Activated B cell treated with CpG ODN at 0.5 μM for 24 hours (primary cell): ENCODE measurements around the gene BMP2K. TPM values are rescaled to one million over a fixed set of nuclear protein-coding genes. Genes with fewer than 3 reads are reported as not detected.
A peak's percentile ranks its signal among the peaks of the same experiment; 100 is the strongest.

ENCODE experiments used
- ATAC-seq: fragments of 200-7000 bp; cut with Tn5 transposase; one replicate; pipeline ENCODE4 v1.10.0; 2021; ENCODE audit warnings: low read depth, mild to moderate bottlenecking, moderate library complexity
- CTCF ChIA-PET: fragments of 350-600 bp; sonication (Branson Sonifier 250); formaldehyde crosslinking; loops from one replicate; lab custom pipeline; 2021; ENCODE audit warnings: antibody characterized with exemption; lab: Charles Lee
- POLR2A ChIA-PET: fragments of 350-600 bp; sonication (Branson Sonifier 250); formaldehyde crosslinking; loops from one replicate; lab custom pipeline; 2021; ENCODE audit warnings: antibody characterized with exemption; lab: Charles Lee
- DNase-seq: peaks from one replicate; pipeline ENCODE4 v3.0.0; 2022
- H3K27ac Mint-ChIP-seq: one replicate; pipeline ENCODE4 v1.8.0; 2020; ENCODE audit warnings: mixed read lengths
- H3K27me3 Mint-ChIP-seq: one replicate; pipeline ENCODE4 v1.8.0; 2021; ENCODE audit warnings: mixed read lengths
- H3K36me3 Mint-ChIP-seq: one replicate; pipeline ENCODE4 v1.8.0; 2021; ENCODE audit warnings: low read depth, mixed read lengths
- H3K4me1 Mint-ChIP-seq: one replicate; pipeline ENCODE4 v1.8.0; 2021; ENCODE audit warnings: mixed read lengths
- H3K4me3 Mint-ChIP-seq: one replicate; pipeline ENCODE4 v1.8.0; 2020; ENCODE audit warnings: mild to moderate bottlenecking, mixed read lengths
- H3K9me3 Mint-ChIP-seq: one replicate; pipeline ENCODE4 v1.8.0; 2020; ENCODE audit warnings: mixed read lengths
- intact Hi-C: fragments of 100-400 bp; cut with micrococcal nuclease; formaldehyde crosslinking; loops from one replicate; pipeline ENCODE4 v1.15.1; 2024
- total RNA-seq: library from RNA; stranded (reverse); gene quantifications from 2 replicates; pipeline ENCODE4 v1.2.3, GENCODE V29; 2022
- TF ChIP-seq, protein P1 (sequence below): fragments of 200-600 bp; IDR thresholded peaks from one replicate; pipeline ENCODE4 v1.8.0; 2022; ENCODE audit warnings: antibody characterized with exemption, mild to moderate bottlenecking

The BMP2K gene
- total RNA-seq, 1 donor from 2014 or later = 135 TPM

DNA sequence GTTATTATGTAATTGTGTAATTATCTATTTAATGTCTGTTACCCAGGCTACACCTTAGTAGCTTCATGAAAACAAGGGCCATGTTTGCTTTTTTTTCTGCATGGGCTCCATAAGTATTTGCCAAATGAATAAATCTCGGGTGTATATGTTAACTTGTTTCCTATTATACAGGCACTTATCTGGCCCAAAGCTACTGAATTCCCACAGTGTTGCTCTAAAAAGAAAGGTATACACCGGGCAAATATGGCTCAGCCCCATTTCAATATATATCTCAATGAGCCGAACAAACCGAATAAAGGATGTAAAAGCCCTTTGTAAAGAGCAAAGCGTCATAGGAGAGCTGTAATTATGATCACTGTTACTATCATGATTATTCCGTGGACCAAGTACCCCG lies 162.3 kb downstream of the BMP2K start:
- H3K9me3 Mint-ChIP-seq = no peaks in the 10 kb centered on the region
- ChIA-PET POLR2A (interaction anchor here (0.6 to 1.4 kb wide), 5 partner anchors 16 to 277 kb away, joined by 3 read pairs; partner anchors contain the start of gene BMP2K), CTCF (interaction anchor here (2.8 kb wide), 1 partner anchor 14 kb away, joined by 16 read pairs; no protein-coding TSS in a partner anchor)
- TF ChIP-seq, protein P1, sequence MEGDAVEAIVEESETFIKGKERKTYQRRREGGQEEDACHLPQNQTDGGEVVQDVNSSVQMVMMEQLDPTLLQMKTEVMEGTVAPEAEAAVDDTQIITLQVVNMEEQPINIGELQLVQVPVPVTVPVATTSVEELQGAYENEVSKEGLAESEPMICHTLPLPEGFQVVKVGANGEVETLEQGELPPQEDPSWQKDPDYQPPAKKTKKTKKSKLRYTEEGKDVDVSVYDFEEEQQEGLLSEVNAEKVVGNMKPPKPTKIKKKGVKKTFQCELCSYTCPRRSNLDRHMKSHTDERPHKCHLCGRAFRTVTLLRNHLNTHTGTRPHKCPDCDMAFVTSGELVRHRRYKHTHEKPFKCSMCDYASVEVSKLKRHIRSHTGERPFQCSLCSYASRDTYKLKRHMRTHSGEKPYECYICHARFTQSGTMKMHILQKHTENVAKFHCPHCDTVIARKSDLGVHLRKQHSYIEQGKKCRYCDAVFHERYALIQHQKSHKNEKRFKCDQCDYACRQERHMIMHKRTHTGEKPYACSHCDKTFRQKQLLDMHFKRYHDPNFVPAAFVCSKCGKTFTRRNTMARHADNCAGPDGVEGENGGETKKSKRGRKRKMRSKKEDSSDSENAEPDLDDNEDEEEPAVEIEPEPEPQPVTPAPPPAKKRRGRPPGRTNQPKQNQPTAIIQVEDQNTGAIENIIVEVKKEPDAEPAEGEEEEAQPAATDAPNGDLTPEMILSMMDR = no peak
- DNase-seq (no peak), ATAC-seq (no peak)
- H3K36me3 Mint-ChIP-seq = peaks cover 8% of the 10 kb centered on the region
- no peaks in the 10 kb centered on the region for H3K27me3 Mint-ChIP-seq
- H3K4me1 Mint-ChIP-seq = peaks cover 20% of the 10 kb centered on the region
- H3K4me3 Mint-ChIP-seq = peak overlapping the region; percentile 96
- intact Hi-C loops = loop anchor here (5.0 kb wide), 3 partner anchors 326 to 1134 kb away; partner anchors contain the start of genes ANTXR2 and FRAS1
- H3K27ac Mint-ChIP-seq = peak overlapping the region; percentile 84

DNA sequence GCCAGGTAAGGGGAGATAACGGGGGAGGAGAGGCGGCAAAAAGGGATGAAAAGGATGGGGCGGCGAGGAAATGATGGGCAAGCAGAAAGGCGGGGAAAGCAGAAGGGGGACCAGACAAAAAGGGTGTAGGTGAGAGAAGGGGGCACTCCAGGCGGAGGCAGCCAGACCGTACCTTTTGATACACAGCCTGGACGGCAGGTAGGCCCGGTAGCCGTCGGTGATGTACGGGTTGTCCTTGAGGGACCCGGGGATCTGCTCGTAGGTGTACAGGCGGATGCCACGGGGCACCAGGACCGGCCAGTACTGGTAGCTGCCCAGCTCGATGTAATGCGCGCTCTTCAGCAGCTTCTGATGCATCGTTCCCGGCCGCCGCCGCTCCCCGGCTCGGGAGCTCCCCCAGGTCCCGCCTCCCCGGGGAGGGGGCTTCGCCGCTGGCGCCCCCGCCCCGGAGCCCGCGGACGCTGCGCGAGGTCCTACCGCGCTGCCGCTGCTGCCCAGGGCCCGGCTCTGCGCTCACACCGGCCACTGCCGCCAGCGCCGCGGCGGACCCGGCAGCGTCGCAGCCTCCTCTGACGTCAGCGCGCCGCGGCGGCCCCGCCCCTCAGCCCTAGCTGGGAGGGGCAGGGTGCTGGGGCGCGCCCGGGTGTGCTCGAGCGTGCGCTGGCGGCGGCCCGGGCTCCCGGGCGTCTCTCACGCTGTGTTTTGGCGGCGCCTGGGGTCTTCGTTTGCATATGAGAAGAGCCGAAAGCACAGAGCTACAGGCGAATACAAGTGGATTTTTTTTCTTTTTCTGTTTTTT lies 162.9 kb downstream of the BMP2K start, which contains the start of gene PAQR3:
Gene PAQR3 (minus strand): TSS at position 571 of the 799 bp plus-strand sequence. CDS start 214 bp downstream, at position 357.
- peaks cover 20% of the 10 kb centered on the region for H3K4me1 Mint-ChIP-seq
- DNase-seq (peak; percentile 90), ATAC-seq (peak; percentile 98)
- peaks cover 5% of the 10 kb centered on the region for H3K36me3 Mint-ChIP-seq
- TF ChIP-seq, protein P1 = no peak
- intact Hi-C loops = loop anchor here (5.0 kb wide), 3 partner anchors 327 to 1133 kb away; partner anchors contain the start of genes ANTXR2 and FRAS1
- ChIA-PET POLR2A (interaction anchor here (0.6 to 1.4 kb wide), 6 partner anchors 16 to 278 kb away, joined by 3 read pairs; partner anchors contain the start of gene BMP2K), CTCF (interaction anchor here (2.8 kb wide), 1 partner anchor 14 kb away, joined by 16 read pairs; no protein-coding TSS in a partner anchor)
- no peaks in the 10 kb centered on the region for H3K9me3 Mint-ChIP-seq
- peak within 1 kb of the TSS; percentile 84 for H3K27ac Mint-ChIP-seq
- H3K4me3 Mint-ChIP-seq = peak within 1 kb of the TSS; percentile 96
- H3K27me3 Mint-ChIP-seq = no peaks in the 10 kb centered on the region

DNA sequence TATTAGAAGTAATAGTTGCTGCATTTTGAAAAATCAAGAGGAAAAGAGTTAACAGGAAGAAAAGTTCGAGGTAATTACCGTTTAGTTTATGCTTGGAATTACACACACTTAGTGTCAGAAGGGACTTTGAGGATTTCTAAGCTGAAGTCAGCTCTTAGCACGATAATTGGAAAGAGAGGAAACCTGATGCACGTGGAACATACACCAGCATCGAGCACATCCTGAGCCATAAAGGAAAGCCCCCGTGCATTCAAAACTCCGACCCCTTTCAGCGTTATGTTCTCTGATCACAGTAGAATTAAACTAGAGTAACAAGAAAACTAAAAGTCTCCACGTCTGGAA lies 163.5 kb downstream of the BMP2K start:
- ATAC-seq (no peak), DNase-seq (no peak)
- Mint-ChIP-seq H3K4me3 (peak overlapping the region; percentile 81), H3K36me3 (peaks cover 3% of the 10 kb centered on the region), H3K27me3 (no peaks in the 10 kb centered on the region), H3K27ac (peak overlapping the region; percentile 50), H3K4me1 (peaks cover 20% of the 10 kb centered on the region), H3K9me3 (no peaks in the 10 kb centered on the region)
- ChIA-PET CTCF (interaction anchor here (2.8 kb wide), 1 partner anchor 13 kb away, joined by 16 read pairs; no protein-coding TSS in a partner anchor), POLR2A (interaction anchor here (0.6 to 1.0 kb wide), 2 partner anchors 20 to 102 kb away, joined by 3 read pairs; no protein-coding TSS in a partner anchor)
- intact Hi-C loops = loop anchor here (5.0 kb wide), 4 partner anchors 327 to 1263 kb away; partner anchors contain the start of genes ANTXR2 and FRAS1
- TF ChIP-seq, protein P1 = no peak

DNA sequence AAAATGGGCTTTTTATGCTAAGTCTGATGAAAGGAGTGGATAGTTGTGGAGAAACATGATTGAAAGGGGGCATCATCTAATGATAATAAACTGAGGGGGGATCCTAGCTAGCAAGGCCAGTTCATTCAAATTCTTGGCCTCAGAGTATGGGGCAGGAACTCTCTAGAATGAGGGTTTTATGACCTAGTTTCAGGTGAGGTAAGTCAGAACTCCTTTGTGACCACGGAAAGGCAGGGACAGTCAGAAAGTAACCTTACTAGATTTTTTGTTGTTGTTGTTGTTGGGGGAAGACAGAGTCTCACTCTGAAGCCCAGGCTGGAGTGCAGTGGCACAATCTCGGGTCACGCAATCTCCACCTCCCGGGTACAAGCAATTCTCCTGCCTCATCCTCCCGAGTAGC lies 164.6 kb downstream of the BMP2K start:
- peaks cover 20% of the 10 kb centered on the region for H3K4me1 Mint-ChIP-seq
- DNase-seq (no peak), ATAC-seq (no peak)
- H3K36me3 Mint-ChIP-seq = peaks cover 3% of the 10 kb centered on the region
- TF ChIP-seq, protein P1 = no peak
- intact Hi-C loops = loop anchor here (5.0 kb wide), 1 partner anchor 1262 kb away; no protein-coding TSS in a partner anchor
- POLR2A ChIA-PET = no interaction called here
- no peak overlapping the region for H3K27ac Mint-ChIP-seq
- H3K27me3 Mint-ChIP-seq = no peaks in the 10 kb centered on the region
- CTCF ChIA-PET = interaction anchor here (2.8 kb wide), 1 partner anchor 12 kb away, joined by 16 read pairs; no protein-coding TSS in a partner anchor
- H3K4me3 Mint-ChIP-seq = no peak overlapping the region
- H3K9me3 Mint-ChIP-seq = no peaks in the 10 kb centered on the region

DNA sequence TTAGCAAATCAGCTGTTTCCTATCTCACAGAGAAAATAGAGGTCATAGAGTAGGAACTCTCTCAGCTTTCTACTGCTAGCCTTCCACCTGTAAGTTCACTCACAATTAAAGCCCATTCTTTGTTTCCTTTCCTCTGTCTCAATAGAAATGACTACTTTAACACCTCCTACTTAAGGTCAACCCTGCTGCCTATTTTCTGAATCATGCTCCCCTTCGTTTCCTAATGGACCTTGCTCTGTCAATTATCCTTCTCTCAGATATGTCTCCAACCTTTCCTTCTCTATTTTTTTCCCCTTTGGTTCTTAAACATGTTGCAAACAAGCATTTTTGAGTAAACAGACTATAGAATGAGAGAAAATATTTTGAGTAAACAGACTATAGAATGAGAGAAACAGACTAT lies 168.2 kb downstream of the BMP2K start:
- Mint-ChIP-seq H3K4me1 (peaks cover 5% of the 10 kb centered on the region), H3K27ac (no peak overlapping the region), H3K27me3 (peaks cover 14% of the 10 kb centered on the region), H3K9me3 (peaks cover 4% of the 10 kb centered on the region), H3K36me3 (no peaks in the 10 kb centered on the region), H3K4me3 (no peak overlapping the region)
- TF ChIP-seq, protein P1 = no peak
- no peak for ATAC-seq
- ChIA-PET POLR2A (no interaction called here), CTCF (no interaction called here)
- intact Hi-C loops = loop anchor here (5.0 kb wide), 1 partner anchor 1258 kb away; no protein-coding TSS in a partner anchor
- DNase-seq = no peak
